Stimulated activated CD4-positive, alpha-beta T cell treated with anti-CD3 and anti-CD28 coated beads, Interleukin-2, amount 100 ng/mL, for 24 hours (primary cell): Measurements from ENCODE around the gene ITGA11.

ENCODE experiments used
- DNase-seq, 2 donors: peaks; one replicate each; pipeline ENCODE4 v3.0.0-alpha.2; 2020

Gene ITGA11

DNA sequence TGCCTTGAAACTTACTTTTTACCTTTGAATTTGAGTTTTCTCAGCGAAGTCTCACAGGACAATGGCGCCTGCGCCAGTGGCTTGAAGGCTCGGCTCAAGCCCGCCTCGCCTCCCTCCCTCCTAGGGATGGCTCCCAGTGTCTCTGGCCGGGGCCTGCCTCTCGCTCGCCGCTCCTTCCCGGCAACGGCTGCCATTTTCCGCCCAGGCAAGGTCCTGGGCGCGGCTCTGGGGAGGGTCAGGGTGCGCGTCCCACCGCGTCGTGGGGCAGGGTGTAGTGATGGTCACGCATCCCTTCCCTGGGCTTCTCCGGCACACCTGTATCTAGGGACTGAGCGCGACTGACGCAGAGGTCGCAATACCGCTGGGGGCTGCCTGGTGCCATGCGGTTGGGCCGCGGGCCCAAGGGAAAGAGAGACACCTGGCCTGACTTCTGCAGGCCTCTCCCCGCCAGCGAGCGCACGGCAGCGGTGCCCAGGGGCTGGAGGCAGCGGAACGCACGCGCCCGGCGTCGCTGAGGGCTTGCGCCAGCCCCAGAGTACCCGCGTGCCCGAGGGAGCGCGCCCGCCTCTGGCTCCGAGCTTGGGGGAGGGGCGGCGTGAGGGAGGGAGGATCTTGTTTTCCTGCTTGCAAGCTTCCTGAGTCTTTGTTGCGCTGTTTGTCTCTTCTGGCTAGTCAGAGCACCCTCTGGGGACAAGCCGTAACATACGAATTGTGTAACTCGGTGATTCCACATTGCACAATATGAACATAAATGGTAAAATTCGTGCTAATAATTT lies 175.1 kb downstream of the ITGA11 start:
- peak; percentile 66 to 77 for DNase-seq

DNA sequence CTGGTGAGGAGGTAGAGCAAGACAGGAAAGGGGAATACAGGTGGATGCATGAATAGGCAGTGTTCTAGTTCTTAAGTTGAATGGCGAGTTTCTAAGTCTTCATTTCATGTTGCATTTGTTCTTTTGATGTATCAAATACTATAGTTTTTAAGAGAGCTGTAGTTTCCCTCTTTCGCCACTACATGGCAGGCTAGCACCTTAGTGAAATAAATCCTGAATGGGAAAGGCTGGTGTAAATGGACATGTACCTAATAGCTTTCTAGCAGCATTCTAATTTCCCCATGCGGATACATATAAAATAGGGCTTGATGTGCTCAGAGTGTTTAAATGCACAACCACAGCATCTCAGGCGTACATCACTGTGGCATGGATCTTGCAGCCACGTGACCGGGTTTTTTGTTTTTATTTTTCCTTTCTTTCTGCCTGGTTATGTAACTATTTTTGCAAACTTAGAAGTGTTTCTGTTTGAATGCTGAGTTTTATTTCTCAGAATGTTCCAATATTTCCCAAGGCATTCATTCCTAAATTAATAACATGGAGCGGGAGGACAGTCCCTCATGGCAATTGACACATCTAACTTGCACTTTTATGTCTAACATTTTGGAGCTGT lies 178.9 kb downstream of the ITGA11 start:
- peak in 1 of 2 donors; percentile 36 for DNase-seq

DNA sequence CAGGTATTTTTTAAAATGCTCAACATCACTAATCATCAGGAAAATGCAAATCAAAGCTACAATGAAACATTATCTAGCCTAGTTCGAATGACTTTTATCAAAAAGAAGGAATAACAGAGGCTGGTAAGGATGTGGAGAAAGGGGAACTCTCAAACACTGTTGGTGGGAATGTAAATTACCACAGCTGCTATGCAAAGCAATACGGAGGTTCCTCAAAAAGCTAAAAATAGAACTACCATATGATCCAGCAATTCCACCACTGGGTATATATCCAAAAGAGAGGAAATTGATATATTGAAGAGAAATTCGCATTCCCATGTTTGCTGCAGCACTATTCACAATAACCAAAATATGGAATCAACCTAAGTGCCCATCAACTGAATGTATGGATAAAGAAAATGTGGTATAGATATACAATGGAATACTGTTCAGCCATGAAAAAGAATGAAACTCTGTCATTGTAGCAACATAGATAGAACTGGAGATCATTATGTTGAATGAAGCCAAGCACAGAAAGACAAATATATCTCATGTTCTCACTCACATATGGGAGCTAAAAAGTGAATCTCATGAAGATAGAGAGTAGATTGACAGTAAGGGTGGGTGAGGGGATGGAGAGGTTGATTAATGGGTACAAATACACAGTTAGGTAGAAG lies 182.8 kb downstream of the ITGA11 start:
- no peak for DNase-seq
